Epithelial cell of esophagus (primary cell): ENCODE measurements around the gene CSN3.
"Not testable (repeated sequence)": the region's sequence is repeated elsewhere in the genome, so short reads cannot be mapped to it uniquely, and the experiment has no call there.

Source experiments
- DNase-seq: peaks from one replicate; pipeline ENCODE4 v3.0.0; 2010; ENCODE audit warnings: low read depth
- H3K4me3 ChIP-seq: 2 replicates; pipeline ENCODE4 v1.5.1; 2011; ENCODE audit warnings: mild to moderate bottlenecking, low read length, control low read depth
- TF ChIP-seq, protein P1 (sequence below): IDR thresholded peaks from 2 replicates; pipeline ENCODE4 v1.5.1; 2011; ENCODE audit warnings: low read depth, mild to moderate bottlenecking, low read length, control low read depth, inconsistent platforms; ENCODE audit not compliant: insufficient read depth; ENCODE audit errors: missing control alignments

The CSN3 gene, protein sequence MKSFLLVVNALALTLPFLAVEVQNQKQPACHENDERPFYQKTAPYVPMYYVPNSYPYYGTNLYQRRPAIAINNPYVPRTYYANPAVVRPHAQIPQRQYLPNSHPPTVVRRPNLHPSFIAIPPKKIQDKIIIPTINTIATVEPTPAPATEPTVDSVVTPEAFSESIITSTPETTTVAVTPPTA

DNA sequence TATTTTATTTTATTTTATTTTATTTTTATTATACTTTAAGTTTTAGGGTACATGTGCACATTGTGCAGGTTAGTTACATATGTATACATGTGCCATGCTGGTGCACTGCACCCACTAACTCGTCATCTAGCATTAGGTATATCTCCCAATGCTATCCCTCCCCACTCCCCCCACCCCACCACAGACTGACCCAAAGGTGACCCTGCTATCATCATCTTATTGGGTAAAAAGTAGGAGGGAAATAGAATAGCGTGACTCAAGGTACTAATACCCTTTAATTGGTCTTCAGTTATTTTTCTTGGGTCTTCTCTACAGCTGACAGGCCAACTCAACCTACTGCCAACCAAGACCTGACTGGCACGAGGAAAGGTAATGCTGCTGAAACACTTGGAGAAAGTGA, at the start of gene CSN3:
Gene CSN3 (plus strand): TSS at position 301 of the 400 bp plus-strand sequence. CDS start 2,223 bp downstream, outside the sequence.
- DNase-seq, H3K4me3 ChIP-seq: not testable (repeated sequence)

DNA sequence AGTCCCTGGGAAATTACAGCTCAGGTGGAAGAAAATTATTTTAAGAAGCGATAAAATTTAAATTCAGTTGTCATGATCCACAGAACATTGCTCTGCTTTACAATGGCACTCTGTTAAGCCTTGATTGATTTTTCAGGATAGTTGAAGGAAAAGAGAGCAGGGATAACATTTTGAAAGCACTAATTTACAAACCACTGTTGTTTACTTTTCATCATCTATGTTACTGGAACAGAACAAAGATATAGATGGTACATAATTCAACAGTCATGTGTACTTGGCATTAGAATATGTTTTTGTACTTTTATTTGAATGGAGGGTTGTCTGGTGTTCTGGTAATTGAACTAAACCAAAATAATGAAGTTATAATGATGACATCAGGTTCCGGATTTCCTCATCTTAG, 49.5 kb upstream of the CSN3 start:
- DNase-seq, result no peak
- no peak overlapping the region for H3K4me3 ChIP-seq
- TF ChIP-seq, protein P1, sequence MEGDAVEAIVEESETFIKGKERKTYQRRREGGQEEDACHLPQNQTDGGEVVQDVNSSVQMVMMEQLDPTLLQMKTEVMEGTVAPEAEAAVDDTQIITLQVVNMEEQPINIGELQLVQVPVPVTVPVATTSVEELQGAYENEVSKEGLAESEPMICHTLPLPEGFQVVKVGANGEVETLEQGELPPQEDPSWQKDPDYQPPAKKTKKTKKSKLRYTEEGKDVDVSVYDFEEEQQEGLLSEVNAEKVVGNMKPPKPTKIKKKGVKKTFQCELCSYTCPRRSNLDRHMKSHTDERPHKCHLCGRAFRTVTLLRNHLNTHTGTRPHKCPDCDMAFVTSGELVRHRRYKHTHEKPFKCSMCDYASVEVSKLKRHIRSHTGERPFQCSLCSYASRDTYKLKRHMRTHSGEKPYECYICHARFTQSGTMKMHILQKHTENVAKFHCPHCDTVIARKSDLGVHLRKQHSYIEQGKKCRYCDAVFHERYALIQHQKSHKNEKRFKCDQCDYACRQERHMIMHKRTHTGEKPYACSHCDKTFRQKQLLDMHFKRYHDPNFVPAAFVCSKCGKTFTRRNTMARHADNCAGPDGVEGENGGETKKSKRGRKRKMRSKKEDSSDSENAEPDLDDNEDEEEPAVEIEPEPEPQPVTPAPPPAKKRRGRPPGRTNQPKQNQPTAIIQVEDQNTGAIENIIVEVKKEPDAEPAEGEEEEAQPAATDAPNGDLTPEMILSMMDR, result no peak

DNA sequence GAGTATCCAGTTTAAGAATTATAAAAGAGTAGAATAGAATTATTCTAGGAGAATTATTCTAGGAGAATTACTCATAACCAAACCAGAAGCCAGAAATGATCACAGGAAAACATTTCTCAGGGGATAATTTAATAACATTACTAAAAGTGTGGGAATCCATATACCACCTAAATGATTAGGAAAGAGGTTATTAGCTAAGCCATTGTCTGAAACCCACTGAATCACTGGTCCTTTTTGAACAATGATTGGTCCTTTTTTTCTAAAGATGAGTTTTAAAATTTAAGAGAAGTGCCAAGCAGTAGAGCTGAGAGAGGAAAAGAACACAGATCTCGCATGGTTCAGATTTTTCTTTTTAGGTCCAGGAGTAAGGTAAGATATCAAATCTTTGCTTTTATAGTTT, 47.0 kb upstream of the CSN3 start, which contains the start of gene ODAM:
Gene ODAM (plus strand): TSS at position 301 of the 400 bp plus-strand sequence. CDS start 819 bp downstream, outside the sequence.
- no peak for DNase-seq
- TF ChIP-seq, protein P1, result no peak
- no peak within 1 kb of the TSS for H3K4me3 ChIP-seq

DNA sequence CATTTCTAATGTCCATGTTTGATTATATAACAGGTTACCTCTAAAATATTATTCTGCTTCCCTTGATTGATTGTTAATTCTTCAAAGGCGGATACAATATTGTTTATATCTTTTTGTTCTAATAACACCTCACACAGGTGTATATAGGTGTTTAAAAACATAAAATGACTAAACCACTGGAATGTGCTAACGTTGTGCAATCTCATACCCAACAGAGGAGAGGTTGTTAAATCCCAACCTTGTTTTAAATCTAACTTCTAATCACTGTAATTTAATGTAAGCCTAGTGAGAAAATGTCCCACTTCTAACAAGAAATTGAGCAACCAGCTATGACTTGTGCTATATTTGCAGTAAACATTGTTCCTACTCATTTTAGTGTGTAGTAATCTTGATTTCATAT, 45.5 kb upstream of the CSN3 start:
- peak; percentile 54 for DNase-seq
- H3K4me3 ChIP-seq, result no peak overlapping the region
- TF ChIP-seq, protein P1, result no peak

DNA sequence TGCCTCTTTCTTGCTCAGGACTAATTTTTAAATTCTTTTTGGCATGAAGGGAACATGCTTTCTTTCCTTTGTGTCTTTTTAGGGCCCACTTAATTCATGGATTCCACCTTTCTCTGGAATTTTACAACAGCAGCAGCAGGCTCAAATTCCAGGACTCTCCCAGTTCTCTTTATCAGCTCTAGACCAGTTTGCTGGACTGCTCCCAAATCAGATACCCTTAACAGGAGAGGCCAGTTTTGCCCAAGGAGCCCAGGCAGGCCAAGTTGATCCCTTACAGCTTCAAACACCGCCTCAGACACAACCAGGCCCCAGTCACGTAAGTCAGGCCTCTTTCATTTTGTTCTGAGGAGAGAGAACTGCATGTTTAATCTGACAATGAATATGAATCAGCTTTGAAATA, 44.6 kb upstream of the CSN3 start:
- TF ChIP-seq, protein P1, result no peak
- no peak overlapping the region for H3K4me3 ChIP-seq
- DNase-seq, result no peak

DNA sequence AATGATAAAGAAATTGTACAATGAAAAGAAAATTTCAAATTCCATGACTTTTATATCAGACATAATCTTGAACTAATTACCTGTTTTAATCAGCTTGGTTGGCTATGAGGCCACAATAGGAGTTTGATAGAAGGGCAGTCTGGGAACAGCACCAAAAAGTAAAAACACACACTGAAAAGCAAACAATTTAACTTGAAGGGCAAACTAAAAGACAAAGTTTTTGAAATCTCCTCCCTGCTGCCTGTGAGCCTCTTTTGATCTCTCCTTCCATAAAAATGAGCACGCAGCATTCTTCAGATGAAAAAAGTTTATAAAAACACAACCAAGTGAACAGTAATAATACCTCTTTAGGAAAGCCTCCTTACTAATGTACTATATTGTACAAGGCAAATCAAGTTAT, 38.8 kb upstream of the CSN3 start:
- DNase-seq, result no peak
- TF ChIP-seq, protein P1, result no peak

DNA sequence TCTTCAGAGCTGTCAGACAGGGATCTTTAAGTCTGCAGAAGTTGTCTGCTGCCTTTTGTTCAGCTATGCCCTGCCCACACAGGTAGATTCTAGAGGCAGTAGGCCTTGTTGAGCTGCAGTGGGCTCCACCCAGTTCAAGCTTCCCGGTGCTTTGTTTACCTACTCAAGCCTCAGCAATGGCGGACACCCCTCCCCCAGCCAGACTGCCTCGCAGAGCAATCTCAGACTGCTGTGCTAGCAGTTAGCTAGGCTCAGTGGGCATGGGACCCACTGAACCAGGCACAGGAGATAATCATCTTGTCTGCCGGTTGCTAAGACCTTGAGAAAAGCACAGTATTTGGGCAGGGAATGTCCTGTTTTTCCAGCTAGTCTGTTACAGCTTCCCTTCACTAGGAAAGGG, 29.6 kb upstream of the CSN3 start:
- not testable (repeated sequence) for DNase-seq, H3K4me3 ChIP-seq

More for the DNA sequence above, 38.8 kb upstream of the CSN3 start:
- no peak overlapping the region for H3K4me3 ChIP-seq

DNA sequence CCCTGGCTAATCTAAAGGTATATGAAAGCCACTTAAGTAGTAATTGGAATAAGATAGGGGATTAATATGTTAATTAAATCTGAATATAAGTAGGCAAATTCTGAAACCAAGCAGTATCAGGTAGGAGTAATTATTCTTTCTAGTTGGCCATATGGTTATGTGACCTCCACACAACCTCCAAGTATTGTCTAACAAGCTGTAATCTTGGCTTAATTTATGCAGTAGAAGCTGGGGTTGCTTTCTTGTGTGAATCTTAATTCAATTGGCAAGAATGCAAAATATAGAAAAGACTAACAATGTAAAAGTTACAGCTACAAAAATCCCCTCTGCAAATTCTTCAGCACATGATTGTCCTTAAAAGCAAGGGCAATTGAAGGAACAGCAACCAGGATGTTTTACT, 26.3 kb upstream of the CSN3 start:
- not testable (repeated sequence) for H3K4me3 ChIP-seq, DNase-seq

DNA sequence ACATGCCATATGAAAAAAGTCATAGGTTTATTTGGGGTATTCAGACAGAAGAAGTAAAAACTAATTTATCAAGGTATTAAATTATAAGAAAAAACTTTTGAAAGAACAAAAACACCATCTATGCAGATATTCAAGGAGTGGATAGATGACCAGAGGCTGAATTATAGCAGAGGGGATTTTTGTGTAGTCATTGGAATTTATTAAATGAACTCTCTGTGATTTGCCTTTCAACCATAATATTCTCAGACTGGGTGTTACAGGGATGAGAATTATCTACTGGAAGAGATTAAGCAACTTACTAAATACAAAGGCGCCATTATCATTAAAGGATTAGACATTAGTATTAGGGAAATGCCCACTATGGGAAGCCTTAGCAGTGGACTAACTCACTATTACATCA, 25.8 kb upstream of the CSN3 start:
- DNase-seq, H3K4me3 ChIP-seq: not testable (repeated sequence)

DNA sequence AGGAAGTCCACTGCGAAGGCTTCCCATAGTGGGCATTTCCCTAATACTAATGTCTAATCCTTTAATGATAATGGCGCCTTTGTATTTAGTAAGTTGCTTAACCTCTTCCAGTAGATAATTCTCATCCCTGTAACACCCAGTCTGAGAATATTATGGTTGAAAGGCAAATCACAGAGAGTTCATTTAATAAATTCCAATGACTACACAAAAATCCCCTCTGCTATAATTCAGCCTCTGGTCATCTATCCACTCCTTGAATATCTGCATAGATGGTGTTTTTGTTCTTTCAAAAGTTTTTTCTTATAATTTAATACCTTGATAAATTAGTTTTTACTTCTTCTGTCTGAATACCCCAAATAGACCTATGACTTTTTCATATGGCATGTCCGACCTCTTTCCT, 21.0 kb upstream of the CSN3 start:
- DNase-seq, H3K4me3 ChIP-seq: not testable (repeated sequence)

DNA sequence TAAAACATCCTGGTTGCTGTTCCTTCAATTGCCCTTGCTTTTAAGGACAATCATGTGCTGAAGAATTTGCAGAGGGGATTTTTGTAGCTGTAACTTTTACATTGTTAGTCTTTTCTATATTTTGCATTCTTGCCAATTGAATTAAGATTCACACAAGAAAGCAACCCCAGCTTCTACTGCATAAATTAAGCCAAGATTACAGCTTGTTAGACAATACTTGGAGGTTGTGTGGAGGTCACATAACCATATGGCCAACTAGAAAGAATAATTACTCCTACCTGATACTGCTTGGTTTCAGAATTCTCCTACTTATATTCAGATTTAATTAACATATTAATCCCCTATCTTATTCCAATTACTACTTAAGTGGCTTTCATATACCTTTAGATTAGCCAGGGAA, 20.6 kb upstream of the CSN3 start:
- H3K4me3 ChIP-seq, DNase-seq: not testable (repeated sequence)
